LNCAP (cell line): ENCODE measurements around the gene TMEM255B.

Experiments
- CTCF ChIP-seq: fragments of 450-650 bp; IDR thresholded peaks from 2 replicates; pipeline ENCODE4 v1.5.1; 2017; ENCODE audit warnings: mild to moderate bottlenecking

The TMEM255B gene

GRCh38 chr13:113850722-113851479, 91.9 kb downstream of the TMEM255B start:
- TF ChIP-seq CTCF, result no peak

GRCh38 chr13:113851480-113851803, 92.4 kb downstream of the TMEM255B start:
- no peak for TF ChIP-seq CTCF

GRCh38 chr13:113851826-113852535, 93.0 kb downstream of the TMEM255B start:
- no peak for TF ChIP-seq CTCF

GRCh38 chr13:113852536-113853517, 93.8 kb downstream of the TMEM255B start:
- TF ChIP-seq CTCF, result no peak

- no peak for TF ChIP-seq CTCF
Measured at GRCh38 chr13:113853518-113854237, 94.7 kb downstream of the TMEM255B start.

GRCh38 chr13:113854238-113855011, 95.4 kb downstream of the TMEM255B start:
- TF ChIP-seq CTCF, result no peak
